ENCODE data around the gene VPS13C. TPM values are rescaled to one million over a fixed set of nuclear protein-coding genes. Genes with fewer than 3 reads are reported as not detected.

VPS13C gene
- total RNA-seq, 1 experiment from 2014 or later, result 40.0 TPM

GRCh38 chr15:61910839-61911369, 149.3 kb downstream of the VPS13C start:
- ChIA-PET CTCF (no interaction called here), POLR2A (ENCODE audit: unreplicated experiment) (no interaction called here)
- H3K9me2 ChIP-seq (ENCODE audit: insufficient read depth), result no peaks in the 10 kb centered on the region
- no peak overlapping the region for H2AFZ ChIP-seq
- no TSS peak for BruUV-seq (replicated peaks)
- H3K27me3 ChIP-seq (ENCODE audit: insufficient read depth, low read depth), result no peaks in the 10 kb centered on the region
- no peaks in the 10 kb centered on the region for H3K9me3 ChIP-seq (ENCODE audit: insufficient read depth, low read depth)
- H3K4me3 ChIP-seq, result no peak overlapping the region
- H3K4me2 ChIP-seq, result no peak overlapping the region
- no peaks in the 10 kb centered on the region for H4K20me1 ChIP-seq (ENCODE audit: insufficient read depth)
- H3F3A ChIP-seq (ENCODE audit: insufficient read depth, low read depth), result no peaks in the 10 kb centered on the region
- H3K79me2 ChIP-seq (ENCODE audit: low read depth), result no peaks in the 10 kb centered on the region
- 0 out of 2 replicates have a peak, but pooled peaks cover 4% of the 10 kb centered on the region for H3K4me1 ChIP-seq (replicated peaks; ENCODE audit: insufficient read depth)
- no peak for DNase-seq
- 0 out of 2 replicates have a peak, but pooled peaks cover 5% of the 10 kb centered on the region for H3K36me3 ChIP-seq (ENCODE audit: low read depth)
- intact Hi-C loops (cut with micrococcal nuclease; ENCODE audit: unreplicated experiment), result no loop called here
- no peak overlapping the region for H3K27ac ChIP-seq
- no peak for TF ChIP-seq EZH2 (IDR thresholded peaks at IDR 0.05; ENCODE audit: low read depth)
- no peak for TF ChIP-seq CTCF (conservative IDR thresholded peaks at IDR 0.05)

- Histone ChIP-seq H3K9me3 (ENCODE audit: insufficient read depth, low read depth) (no peaks in the 10 kb centered on the region), H3K36me3 (ENCODE audit: low read depth) (0 out of 2 replicates have a peak, but pooled peaks cover 5% of the 10 kb centered on the region), H3K9me2 (ENCODE audit: insufficient read depth) (no peaks in the 10 kb centered on the region), H3K79me2 (ENCODE audit: low read depth) (no peaks in the 10 kb centered on the region), H3K4me2 (no peak overlapping the region), H3F3A (ENCODE audit: insufficient read depth, low read depth) (no peaks in the 10 kb centered on the region), H3K27me3 (ENCODE audit: insufficient read depth, low read depth) (no peaks in the 10 kb centered on the region), H3K4me1 (replicated peaks; ENCODE audit: insufficient read depth) (0 out of 2 replicates have a peak, but pooled peaks cover 4% of the 10 kb centered on the region), H3K4me3 (no peak overlapping the region), H2AFZ (no peak overlapping the region), H3K27ac (no peak overlapping the region), H4K20me1 (ENCODE audit: insufficient read depth) (no peaks in the 10 kb centered on the region)
- intact Hi-C loops (cut with micrococcal nuclease; ENCODE audit: unreplicated experiment), result no loop called here
- TF ChIP-seq EZH2 (IDR thresholded peaks at IDR 0.05; ENCODE audit: low read depth) (no peak), CTCF (conservative IDR thresholded peaks at IDR 0.05) (no peak)
- BruUV-seq (replicated peaks), result no TSS peak
- ChIA-PET CTCF (no interaction called here), POLR2A (ENCODE audit: unreplicated experiment) (no interaction called here)
- no peak for DNase-seq
These were observed 152.0 kb downstream of the VPS13C start for GRCh38 chr15:61908241-61908640.

GRCh38 chr15:61907753-61908086, 152.5 kb downstream of the VPS13C start:
- H3K36me3 ChIP-seq (ENCODE audit: low read depth), result 0 out of 2 replicates have a peak, but pooled peaks cover 5% of the 10 kb centered on the region
- H4K20me1 ChIP-seq (ENCODE audit: insufficient read depth), result no peaks in the 10 kb centered on the region
- POLR2A ChIA-PET (ENCODE audit: unreplicated experiment), result no interaction called here
- intact Hi-C loops (cut with micrococcal nuclease; ENCODE audit: unreplicated experiment), result no loop called here
- TF ChIP-seq CTCF (conservative IDR thresholded peaks at IDR 0.05) (no peak), EZH2 (IDR thresholded peaks at IDR 0.05; ENCODE audit: low read depth) (no peak)
- H3K9me3 ChIP-seq (ENCODE audit: insufficient read depth, low read depth), result no peaks in the 10 kb centered on the region
- H3K4me3 ChIP-seq, result no peak overlapping the region
- DNase-seq, result no peak
- 0 out of 2 replicates have a peak overlapping the region, but pooled peaks have one; percentile 11 for H3K27ac ChIP-seq
- H3K79me2 ChIP-seq (ENCODE audit: low read depth), result no peaks in the 10 kb centered on the region
- 0 out of 2 replicates have a peak, but pooled peaks cover 4% of the 10 kb centered on the region for H3K4me1 ChIP-seq (replicated peaks; ENCODE audit: insufficient read depth)
- BruUV-seq (replicated peaks), result no TSS peak
- no peak overlapping the region for H3K4me2 ChIP-seq
- H2AFZ ChIP-seq, result no peak overlapping the region
- H3K9me2 ChIP-seq (ENCODE audit: insufficient read depth), result no peaks in the 10 kb centered on the region
- no peaks in the 10 kb centered on the region for H3F3A ChIP-seq (ENCODE audit: insufficient read depth, low read depth)
- CTCF ChIA-PET, result no interaction called here
- no peaks in the 10 kb centered on the region for H3K27me3 ChIP-seq (ENCODE audit: insufficient read depth, low read depth)
